Peyer's patch (tissue), 4 donors: ENCODE measurements around the gene SLC29A1.

Experiments
- POLR2A ChIP-seq, 2 donors: fragments of 450-650 bp; IDR thresholded peaks; one replicate each; pipeline ENCODE4 v1.5.1; 2017; ENCODE audit warnings: antibody characterized with exemption in 2 of 2, mild to moderate bottlenecking in 2 of 2, moderate library complexity in 2 of 2
- TF ChIP-seq, protein P1 (sequence below), 6 experiments: fragments of 450-650 bp in 4 of 6; fragments of 200-600 bp in 2 of 6; sonication (generic) in 1 of 6; IDR thresholded peaks; one replicate each; pipeline ENCODE4 v1.5.1; 2017 to 2019; ENCODE audit warnings: antibody characterized with exemption in 6 of 6, mild to moderate bottlenecking in 3 of 6, moderate library complexity in 1 of 6

DNA sequence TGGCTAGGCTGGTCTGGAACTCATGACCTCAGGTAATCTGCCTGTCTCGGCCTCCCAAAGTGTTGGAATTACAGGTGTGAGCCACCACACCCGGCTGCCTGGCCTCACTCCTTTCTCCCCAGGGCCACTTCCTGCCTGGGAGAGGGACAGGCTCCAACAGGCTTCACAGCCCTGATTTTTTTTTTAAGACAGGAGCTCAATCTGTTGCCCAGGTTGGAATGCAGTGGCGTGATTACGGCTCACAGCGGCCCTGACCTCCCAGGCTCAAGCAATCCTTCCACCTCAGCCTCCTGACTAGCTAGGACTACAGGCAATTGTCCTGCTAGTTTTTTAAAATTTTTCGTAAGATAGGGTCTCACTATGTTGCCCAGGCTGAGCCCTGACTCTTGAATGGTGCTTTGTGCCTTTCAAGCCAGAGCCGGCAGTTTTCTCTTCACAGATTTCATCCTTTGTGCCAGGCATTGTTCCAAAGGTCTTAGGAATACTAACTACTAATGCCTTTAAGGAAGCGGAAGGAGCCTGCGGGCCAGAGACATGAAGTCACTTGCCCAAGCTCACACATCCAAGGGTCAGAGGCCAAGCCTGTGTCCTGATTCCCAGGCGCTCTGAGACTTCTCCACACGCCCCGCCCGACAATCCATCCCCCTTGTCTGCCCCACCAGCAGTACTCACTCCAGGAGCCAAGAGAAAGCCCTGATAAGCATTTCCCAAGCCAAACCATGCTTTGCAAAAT lies 45.5 kb upstream of the SLC29A1 start:
- TF ChIP-seq, protein P1, sequence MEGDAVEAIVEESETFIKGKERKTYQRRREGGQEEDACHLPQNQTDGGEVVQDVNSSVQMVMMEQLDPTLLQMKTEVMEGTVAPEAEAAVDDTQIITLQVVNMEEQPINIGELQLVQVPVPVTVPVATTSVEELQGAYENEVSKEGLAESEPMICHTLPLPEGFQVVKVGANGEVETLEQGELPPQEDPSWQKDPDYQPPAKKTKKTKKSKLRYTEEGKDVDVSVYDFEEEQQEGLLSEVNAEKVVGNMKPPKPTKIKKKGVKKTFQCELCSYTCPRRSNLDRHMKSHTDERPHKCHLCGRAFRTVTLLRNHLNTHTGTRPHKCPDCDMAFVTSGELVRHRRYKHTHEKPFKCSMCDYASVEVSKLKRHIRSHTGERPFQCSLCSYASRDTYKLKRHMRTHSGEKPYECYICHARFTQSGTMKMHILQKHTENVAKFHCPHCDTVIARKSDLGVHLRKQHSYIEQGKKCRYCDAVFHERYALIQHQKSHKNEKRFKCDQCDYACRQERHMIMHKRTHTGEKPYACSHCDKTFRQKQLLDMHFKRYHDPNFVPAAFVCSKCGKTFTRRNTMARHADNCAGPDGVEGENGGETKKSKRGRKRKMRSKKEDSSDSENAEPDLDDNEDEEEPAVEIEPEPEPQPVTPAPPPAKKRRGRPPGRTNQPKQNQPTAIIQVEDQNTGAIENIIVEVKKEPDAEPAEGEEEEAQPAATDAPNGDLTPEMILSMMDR (IDR thresholded peaks at IDR 0.05): no peak
- TF ChIP-seq POLR2A (IDR thresholded peaks at IDR 0.05): no peak
